GM19328 (cell line): Measurements from ENCODE around the gene MICU1.
"Not testable (repeated sequence)": the region's sequence is repeated elsewhere in the genome, so short reads cannot be mapped to it uniquely, and the experiment has no call there.

Source experiments
- ATAC-seq: cut with Tn5 transposase; IDR thresholded peaks from one replicate; pipeline ENCODE4 v1.9.1; 2021; ENCODE audit warnings: mild to moderate bottlenecking, moderate library complexity; ENCODE audit not compliant: unreplicated experiment

The MICU1 gene

DNA sequence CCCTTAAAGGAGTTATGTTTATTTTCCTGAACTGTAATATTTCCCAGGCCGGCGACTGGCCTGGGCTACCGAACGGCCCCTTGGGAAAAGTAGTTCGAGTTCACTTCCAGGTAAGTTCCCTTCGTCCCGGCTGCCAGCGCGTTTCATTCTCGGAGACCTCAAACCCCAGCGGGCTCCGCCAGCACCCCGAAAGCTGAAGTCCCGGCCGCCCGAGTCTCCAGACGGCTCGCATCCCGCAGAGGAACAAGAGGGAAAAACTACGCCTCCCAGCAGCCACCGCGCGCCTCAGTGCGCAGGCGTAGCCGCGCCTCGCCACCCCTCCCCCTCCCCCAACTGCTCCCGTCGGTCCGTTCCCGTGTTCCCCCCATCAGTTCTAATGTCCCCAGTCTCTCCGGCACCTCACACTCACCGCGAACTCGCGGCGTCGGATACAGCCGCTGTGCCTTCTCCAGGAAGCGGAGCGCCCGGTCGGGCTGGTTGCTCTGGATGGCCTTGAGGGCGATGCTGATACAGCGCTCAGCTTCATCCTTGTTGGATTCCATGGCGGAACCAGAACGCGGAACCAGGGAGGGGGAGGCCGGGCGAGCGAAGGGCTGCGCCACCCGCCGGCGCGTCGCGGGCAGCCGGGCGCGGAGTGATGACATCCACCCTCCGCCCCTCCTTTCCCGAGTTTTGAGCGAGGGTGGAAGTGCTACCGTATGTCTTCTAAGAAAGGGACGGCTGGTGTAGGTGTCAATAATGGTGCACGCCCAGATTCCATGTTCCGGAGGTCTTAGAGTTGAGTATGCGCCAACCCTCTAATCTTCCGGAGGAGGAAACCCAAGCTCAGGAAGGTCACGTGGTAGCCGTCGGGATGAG is 271.3 kb downstream of the MICU1 start, which contains the start of gene DNAJB12:
Gene DNAJB12, minus strand, starts transcription at position 564 of the 858 bp plus-strand sequence. Its CDS starts 22 bp downstream, at position 542.
- peak; percentile 73 for ATAC-seq

DNA sequence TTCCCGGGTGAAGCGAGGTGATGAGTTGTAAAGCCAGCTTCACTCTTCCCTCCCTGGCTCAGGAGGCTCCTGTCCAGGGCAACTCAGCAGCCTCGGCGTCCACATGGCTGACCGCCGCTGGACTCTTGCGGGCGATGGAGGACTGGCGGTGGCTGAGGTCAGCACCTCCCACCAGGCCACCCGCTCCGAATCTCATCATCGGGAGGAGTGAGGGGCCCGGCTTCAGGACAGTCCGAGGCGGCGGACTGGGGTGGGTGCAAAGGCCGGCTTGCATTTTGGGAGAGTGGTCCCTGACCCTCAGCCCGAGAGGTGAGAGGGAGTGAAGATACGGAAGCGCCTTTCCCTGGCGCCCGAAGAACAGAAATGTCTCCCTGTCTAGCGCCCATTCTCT is 271.9 kb downstream of the MICU1 start:
- ATAC-seq: no peak

DNA sequence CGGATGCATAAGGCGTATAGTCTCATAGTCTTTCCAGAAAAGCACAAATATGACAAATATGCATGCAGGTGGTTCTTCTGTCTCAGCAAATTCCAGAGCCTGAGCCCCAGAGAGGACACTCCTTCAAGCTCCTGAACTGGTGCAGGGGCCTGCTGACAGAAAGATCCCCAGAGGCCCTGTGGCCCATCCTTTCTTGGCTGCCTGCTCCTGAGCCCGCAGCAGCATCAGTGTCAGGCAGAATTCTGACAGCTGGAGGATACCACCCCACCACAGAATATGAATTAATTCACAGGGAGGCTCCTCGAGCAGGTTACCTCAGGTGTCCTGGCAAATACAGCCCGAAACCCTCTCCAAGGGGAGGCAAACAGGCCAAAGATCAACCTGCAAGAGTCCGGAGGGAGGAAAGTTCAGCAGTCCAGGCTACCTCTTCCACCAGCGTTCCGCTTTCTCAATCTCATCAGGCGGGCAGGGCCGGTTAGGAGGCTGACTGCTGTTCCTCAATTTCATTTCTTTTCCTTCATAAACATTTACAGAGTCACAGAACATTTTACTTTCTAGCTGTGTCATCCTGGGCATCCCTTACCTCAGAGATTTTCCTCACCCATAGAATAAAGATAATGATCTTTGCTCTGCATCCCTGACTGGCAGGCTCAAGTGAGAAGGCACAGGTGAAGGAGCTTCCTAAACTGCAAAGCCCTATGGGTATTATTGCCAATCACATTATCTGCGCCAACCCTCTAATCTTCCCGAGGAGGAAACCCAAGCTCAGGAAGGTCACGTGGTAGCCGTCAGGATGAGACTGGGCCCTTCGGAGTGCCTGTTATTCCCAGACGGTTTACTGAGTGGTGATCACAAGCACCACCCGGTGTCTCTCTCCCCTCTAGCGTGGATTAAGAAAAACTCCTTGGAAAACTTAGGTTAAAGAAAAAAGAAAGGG is 272.6 kb downstream of the MICU1 start:
- ATAC-seq: no peak

DNA sequence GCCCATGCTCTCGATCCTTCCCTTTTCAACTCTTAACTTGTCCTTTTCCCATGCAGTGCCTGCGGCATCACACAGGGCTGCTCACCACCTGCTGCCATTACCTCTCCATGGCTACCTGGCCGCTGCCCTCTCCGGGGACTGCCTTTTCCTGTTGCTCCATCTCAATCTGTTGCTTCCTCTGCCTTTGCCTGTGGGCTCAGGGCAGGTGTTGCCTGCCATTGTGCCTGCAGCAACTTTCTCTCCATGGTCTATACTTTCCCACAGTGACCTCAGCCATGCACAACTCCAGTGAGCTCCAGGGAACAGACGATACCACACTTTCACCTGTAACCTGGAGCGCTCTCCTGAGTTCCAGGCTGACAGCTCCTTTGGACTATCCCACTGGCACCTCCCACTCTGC is 274.4 kb downstream of the MICU1 start:
- no peak for ATAC-seq

DNA sequence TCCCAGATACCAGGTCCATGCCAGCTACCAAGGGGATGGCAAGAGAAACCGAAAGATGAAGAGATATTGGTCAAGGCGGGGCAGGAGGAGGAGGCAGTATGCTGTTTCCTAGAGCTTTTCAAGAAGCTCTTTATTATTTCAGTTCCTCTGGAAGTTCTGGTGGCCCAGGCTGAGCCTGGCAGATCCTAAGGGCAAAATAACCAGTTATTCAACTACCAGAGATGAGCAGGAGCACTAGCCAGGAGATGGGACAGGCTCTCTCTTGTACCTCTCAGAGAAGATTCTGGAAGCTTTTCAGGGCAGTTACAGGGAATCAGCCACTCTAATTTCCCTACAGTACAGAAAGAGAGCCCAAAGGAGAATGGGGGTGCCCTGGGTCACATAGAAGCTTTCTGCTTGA is 276.4 kb downstream of the MICU1 start:
- no peak for ATAC-seq

DNA sequence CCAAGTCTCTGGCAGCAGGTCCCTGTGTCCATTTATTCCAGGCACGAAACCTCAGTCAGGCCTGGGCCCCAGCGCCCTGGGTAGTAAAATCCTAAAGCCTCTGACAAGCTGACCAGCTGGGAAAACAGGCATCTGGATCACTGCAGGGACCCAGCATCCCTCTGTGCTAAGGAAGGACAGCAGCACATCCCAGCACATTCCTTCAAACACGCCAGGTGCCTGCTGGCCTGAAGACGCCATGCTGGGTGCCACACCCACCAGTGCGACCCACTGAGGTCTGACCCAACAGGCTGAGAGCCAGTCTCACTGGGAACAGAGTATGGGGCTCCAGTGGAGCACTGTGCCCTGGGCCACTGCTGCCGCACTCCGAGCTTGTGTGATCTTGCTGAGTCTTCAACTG is 277.6 kb downstream of the MICU1 start:
- ATAC-seq: no peak

DNA sequence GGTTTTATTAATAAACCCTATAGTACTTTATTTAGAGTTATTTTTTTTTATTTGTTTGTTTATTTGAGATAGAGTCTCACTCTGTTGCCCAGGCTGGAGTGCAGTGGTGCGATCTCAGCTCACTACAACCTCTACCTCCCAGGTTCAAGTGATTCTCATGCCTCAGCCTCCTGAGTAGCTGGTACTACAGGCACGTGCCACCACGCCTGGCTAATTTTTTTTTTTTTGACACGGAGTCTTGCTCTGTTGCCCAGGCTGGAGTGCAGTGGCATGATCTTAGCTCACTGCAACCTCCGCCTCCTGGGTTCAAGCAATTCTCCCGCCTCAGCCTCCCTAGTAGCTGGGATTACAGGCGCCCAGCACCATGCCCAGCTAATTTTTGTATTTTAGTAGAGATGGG is 279.8 kb downstream of the MICU1 start:
- ATAC-seq: not testable (repeated sequence)

DNA sequence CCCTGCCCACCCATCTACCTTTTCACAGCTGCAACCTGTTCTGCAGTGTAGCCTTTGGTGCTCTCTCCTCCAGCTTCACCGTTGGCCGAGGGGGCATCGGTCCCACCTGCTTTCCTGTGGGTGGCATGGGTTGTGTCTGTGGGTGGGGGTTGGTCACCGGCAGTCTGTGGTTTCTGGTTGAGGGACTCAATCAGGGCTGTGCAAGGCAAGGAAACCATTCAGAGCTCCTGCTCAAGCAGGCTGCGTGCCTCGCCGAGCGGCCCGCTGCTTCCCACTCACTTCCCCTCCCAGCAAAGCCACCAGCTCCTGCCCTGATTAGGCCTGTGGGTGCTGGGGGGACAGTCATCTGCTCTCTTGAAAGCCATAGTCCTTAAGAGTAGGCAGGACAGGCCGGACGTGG is 280.9 kb downstream of the MICU1 start:
- ATAC-seq: no peak

DNA sequence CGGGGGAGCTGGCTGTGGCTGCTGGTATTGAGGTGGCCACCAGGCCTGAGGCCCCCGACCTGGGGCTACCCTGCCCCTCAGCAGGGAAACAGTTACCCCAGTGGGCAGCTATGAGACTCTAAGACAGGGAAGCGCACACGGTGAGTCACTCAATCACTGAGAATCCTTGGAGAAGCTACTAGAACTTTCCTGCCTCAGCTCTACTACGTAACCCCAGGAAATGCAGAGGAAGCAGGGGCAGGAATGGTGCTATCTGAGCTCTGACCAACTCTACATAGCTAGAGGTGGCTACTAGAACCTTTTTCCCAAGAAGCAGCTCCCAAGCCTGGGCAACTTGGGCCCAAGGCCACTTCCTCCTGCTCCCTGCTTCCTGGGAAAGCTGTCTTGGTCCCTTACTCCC is 283.0 kb downstream of the MICU1 start:
- ATAC-seq: no peak

DNA sequence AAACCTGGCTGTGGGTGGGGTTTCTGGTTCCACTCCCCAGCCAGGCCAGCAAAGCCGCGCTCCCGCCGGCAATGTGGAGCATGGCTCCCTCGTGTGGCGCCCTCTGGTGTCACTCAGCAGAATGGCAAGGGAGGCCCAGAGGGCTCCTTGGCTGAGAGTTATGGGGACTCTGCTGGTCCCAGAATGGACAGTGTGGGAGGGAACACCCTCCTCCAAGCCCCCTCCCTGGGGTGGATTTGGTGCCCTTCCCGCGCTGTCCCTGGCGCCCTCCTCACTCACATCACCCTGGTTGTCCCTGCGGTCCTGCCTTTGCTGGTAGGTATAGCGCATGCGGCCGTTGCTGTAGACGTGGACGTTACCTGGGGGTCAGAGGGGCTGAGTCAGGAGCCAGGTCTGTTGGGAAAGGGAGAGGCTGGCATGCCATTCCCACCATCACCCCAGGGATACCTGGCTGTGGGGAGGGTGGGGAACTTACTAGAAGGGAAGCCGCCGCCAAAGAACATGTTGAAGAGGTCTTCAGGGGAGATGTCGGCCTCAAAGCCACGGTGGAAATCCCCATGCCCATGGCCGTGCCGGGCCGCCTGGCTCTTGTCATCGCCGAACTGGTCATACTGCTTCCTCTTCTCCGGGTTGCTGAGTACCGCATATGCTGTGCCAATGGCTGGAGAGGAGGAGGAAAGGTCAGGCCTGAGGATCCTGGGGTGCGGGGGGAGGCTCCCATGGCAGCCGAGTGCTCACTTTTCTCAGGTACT is 285.2 kb downstream of the MICU1 start:
- ATAC-seq: no peak

DNA sequence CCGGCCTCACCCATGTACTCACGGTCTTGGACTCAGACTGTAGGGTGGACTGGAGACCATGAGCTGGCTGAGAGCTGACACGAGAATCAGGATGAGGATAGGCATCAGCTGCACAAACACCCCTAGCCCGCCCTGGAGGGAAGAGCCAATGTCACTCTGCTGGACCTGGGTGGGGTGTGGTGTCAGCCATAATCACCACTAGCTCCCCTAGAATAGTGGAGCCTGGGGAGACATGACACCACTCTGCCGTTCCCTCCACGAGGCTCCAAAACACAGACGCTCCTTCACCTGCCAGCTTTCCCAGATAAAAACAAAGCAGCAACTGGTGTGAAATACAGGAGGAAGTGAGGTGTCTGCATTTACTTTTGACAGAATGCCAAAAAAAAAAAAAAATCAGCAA is 287.7 kb downstream of the MICU1 start:
- ATAC-seq: no peak

DNA sequence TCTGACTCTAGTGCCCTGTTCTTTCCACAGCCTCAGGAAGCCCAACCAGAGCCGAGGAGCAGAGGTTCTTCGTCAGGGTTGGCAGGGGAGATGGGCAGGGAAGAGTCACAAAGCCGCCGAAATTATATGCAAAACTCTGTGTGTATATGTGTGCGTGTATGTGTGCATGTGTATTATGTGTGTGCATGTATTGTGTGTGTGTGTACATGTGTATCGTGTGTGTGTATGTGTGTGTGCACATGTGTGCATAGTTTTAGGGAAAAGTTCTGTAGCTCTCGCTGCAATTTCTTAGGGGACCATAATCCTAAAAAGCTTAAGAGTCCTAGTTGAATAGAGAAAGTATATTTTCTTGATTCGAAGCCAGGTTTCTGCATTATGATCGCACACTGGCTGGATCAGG is 288.2 kb downstream of the MICU1 start:
- no peak for ATAC-seq

DNA sequence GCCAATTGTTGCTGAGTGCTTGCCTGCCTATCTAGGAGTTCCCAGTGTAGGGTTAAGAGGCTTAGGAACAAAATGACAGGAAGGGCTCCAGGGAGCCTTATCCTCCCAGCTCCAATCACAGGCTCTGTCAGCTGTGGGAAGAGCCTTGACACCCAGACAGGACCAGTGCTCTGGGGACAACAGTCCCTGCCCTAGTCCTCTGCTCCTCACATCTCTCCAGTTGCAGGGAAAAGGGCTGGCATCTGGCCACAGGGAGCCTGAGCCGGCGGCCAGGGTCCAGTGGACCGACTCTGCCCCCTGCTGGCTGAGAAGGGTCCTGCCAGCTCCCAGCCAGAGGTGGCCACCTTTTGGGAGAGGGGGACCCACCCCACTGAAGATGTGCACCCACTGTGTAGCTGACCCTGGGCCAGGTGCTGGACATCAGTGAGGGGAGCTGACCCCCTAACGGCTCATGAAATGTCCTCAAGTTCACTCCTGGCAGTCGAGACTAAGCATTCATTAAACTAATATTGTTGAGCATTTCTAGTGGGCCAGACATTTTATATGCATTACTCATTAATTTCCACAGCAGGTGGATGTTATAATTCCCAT is 288.7 kb downstream of the MICU1 start:
- ATAC-seq: no peak

DNA sequence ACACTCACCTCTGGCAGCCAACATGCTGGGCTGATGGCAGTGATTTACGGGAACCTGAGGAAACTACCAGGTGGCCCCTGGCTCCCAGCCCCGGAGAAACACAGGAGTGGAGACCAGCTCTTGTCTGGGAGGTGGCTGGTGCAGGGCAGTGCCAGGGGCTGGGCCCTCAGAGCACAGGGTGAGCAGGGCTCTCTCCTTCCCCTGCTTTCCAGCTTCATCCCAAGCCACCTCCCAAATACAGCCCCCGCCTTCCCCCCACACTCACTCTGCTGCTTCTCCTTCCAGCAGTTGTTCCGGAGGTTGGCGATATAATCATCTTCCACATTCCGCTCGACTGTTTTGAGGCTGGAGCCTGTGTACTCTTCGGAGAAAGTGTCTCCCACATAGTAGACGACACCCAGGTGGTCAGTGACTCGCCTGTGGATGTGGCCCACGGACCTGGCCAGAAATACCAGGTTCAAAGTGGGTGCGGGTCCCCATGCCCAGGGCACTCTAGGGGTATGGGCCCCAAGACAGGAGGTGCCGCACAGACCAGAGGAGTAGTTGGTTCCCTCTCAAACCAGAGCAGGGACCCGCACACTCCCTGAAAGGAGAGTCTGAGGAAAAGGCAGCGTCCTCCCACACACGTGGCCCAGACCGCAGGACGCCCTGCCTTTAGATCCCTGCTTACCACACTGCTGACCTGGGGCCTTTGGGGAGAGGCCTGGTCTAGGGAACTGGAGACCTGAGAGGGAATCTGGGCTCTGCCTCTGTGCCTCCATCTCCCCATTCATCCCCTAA is 289.4 kb downstream of the MICU1 start:
- ATAC-seq: no peak

DNA sequence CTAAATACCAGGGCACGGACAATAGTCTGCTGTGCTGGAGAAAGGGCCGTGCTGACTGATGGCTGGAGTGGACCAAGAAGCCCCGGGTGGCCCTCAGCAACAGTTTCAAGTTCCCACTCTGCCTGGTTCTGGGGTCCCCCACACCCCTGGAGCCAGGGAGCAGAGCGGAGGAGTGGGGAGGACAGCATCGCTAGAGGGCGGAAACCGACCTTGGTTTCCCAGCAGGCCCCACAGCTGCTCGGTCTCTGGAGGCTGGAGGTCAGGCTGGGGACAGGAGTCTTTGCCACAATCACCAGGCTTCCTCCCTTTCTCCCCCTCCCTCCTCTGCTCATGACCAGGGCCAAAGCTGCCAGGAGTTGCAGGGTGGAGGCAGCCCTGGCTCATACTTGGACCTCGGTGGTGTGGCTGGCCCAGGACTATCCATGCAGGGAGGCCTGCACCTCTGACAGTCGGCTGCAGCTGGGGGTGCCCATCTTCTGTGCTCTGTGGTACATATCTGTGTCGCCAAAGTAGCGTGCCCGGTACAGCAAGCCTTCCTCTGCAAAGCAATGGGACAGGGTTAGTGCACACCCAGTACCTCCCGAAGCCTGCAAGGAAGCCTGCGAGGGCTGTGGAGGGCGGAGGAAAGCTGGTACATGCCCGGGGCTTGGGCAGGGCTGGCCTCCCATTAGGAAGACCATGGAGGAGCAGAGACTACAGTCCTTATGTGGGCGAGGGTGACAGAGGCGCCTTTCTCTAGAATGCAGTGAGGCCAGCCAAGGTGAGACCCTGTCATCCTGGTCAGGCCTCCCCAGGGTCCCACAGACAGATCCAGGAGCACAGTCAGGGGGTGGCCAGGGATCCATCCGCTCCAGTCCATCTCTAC is 290.3 kb downstream of the MICU1 start:
- ATAC-seq: peak; percentile 10

DNA sequence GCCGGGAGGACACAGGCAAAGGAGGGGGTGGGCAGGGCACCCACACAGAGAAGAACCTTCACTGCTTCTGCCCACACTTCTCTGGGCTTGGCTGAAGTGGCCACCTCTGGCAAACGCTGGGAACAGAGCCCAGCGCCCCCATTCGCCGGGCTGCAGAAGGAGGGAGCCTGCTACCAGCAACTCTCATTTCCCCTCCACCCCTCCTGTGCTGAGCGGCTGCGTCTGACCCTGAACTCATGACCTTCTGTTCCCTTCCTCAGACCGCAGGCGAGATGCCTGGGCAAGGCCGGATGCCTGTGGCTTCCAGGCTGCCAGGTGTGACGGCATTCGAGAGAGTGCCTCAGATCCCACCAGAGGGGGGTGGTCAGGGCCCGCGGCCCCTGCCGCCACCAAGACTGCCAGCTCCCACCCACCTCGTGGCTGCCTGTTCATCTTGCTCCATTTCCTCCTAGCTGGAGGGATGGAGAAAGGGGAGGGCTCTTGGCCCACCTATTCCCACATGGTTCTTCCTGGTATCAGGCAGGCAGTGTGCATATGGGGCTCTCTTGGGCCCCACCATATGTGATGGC is 291.0 kb downstream of the MICU1 start:
- ATAC-seq: peak; percentile 52

DNA sequence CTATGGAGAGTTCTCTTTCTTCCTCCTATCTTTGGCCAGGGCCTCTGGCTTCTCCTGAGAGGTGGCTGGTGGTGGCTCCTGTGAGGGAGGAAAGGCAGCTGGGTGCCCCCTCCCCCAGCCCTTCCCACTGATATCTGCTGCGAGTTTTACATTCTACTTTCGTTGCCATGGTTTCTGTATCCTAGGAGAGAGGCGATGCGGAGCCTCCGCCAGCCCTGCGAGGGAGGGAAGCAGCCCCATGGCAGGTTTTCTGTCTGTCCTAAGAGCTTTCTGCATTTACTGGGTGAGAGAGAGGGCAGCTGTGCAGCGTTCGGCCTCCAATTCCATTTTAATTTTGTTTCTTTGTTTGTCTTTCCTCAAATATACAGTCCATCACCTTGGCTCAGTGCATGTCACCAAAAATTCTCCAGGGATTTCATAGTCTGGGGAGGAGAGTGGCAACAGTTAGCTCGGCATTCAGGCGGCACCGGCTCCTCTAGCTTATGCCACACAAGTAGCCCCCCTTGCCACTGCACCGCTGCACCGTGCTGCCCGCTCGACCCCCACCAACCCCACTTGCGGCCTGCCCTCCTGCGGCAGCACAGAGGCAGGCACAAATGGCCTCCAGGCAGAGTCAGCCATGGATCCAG is 291.6 kb downstream of the MICU1 start:
- ATAC-seq: no peak
